Measurements from ENCODE around the gene ARHGAP40.

Gene ARHGAP40

GRCh38 chr20:38601216-38602184 lies at the start of gene ARHGAP40:
TSS of gene ARHGAP40 (plus strand) at chr20:38601809.
- DNase-seq (ENCODE audit: low read depth), result no peak

GRCh38 chr20:38554986-38555385 lies 46.6 kb upstream of the ARHGAP40 start:
- DNase-seq (ENCODE audit: low read depth), result no peak

- no peak for DNase-seq (ENCODE audit: low read depth)
Observed at GRCh38 chr20:38555395-38555794, 46.2 kb upstream of the ARHGAP40 start.

- DNase-seq (ENCODE audit: low read depth), result no peak
Observed at GRCh38 chr20:38557174-38557573, 44.4 kb upstream of the ARHGAP40 start.

GRCh38 chr20:38558596-38559360 lies 42.8 kb upstream of the ARHGAP40 start:
- DNase-seq (ENCODE audit: low read depth), result no peak

- DNase-seq (ENCODE audit: low read depth), result no peak
Observed at GRCh38 chr20:38559764-38560163, 41.8 kb upstream of the ARHGAP40 start.

GRCh38 chr20:38563802-38564431 lies 37.7 kb upstream of the ARHGAP40 start:
- no peak for DNase-seq (ENCODE audit: low read depth)

- DNase-seq (ENCODE audit: low read depth), result no peak
Observed at GRCh38 chr20:38564680-38565079, 36.9 kb upstream of the ARHGAP40 start.

GRCh38 chr20:38566036-38566598 lies 35.5 kb upstream of the ARHGAP40 start:
- no peak for DNase-seq (ENCODE audit: low read depth)

GRCh38 chr20:38569747-38570525 lies 31.7 kb upstream of the ARHGAP40 start:
- DNase-seq (ENCODE audit: low read depth), result no peak

GRCh38 chr20:38573413-38573812 lies 28.2 kb upstream of the ARHGAP40 start:
- no peak for DNase-seq (ENCODE audit: low read depth)

- DNase-seq (ENCODE audit: low read depth), result no peak
Observed at GRCh38 chr20:38579219-38579910, 22.2 kb upstream of the ARHGAP40 start.

- DNase-seq (ENCODE audit: low read depth), result no peak
Observed at GRCh38 chr20:38579921-38580320, 21.7 kb upstream of the ARHGAP40 start.

GRCh38 chr20:38581013-38581412 lies 20.6 kb upstream of the ARHGAP40 start, which contains the start of gene ADIG:
TSS of gene ADIG (plus strand) at chr20:38581197. CDS start at chr20:38581251, 54 bp downstream.
- no peak for DNase-seq (ENCODE audit: low read depth)

- no peak for DNase-seq (ENCODE audit: low read depth)
Observed at GRCh38 chr20:38581830-38582358, 19.7 kb upstream of the ARHGAP40 start.

GRCh38 chr20:38583306-38583705 lies 18.3 kb upstream of the ARHGAP40 start:
- no peak for DNase-seq (ENCODE audit: low read depth)

- no peak for DNase-seq (ENCODE audit: low read depth)
Observed at GRCh38 chr20:38584099-38584763, 17.4 kb upstream of the ARHGAP40 start.

- DNase-seq (ENCODE audit: low read depth), result no peak
Observed at GRCh38 chr20:38585404-38586180, 16.0 kb upstream of the ARHGAP40 start.

- DNase-seq (ENCODE audit: low read depth), result no peak
Observed at GRCh38 chr20:38586181-38586525, 15.5 kb upstream of the ARHGAP40 start.
